HepG2 (cell line): ENCODE measurements around the gene MDH1. TPM values are rescaled to one million over a fixed set of nuclear protein-coding genes. Genes with fewer than 3 reads are reported as not detected.
A peak's percentile ranks its signal among the peaks of the same experiment; 100 is the strongest.

Source experiments
- ARID3A ChIP-seq: IDR thresholded peaks from 2 replicates; pipeline ENCODE4 v1.6.1; 2012; ENCODE audit warnings: low read depth, low read length, improper control_type of control experiment
- ATF4 ChIP-seq, 2 experiments: fragments of 450-650 bp in 1 of 2; sonication (generic) in 1 of 2; formaldehyde crosslinking; IDR thresholded peaks; 2 replicates each; pipeline versions ENCODE4 v1.5.0 to v1.8.0; 2020 to 2022; ENCODE audit warnings: mild to moderate bottlenecking in 1 of 2, missing genetic modification reagents in 1 of 2
- ATF7 ChIP-seq, 2 experiments: fragments of 450-650 bp in 1 of 2; sonication (generic) in 1 of 2; formaldehyde crosslinking in 1 of 2; IDR thresholded peaks; 2 replicates each; pipeline versions ENCODE4 v1.4.0 to v1.6.1; 2016 to 2020; ENCODE audit warnings: antibody characterized with exemption in 1 of 2, mild to moderate bottlenecking in 1 of 2, missing genetic modification reagents in 1 of 2
- BCL3 ChIP-seq: sonication (generic); formaldehyde crosslinking; IDR thresholded peaks from 2 replicates; pipeline ENCODE4 v1.5.1; 2020; ENCODE audit warnings: mild to moderate bottlenecking, missing genetic modification reagents, moderate library complexity
- FOXA1 ChIP-seq, 2 experiments: fragments of 450-650 bp in 1 of 2; sonication (generic) in 1 of 2; formaldehyde crosslinking in 1 of 2; IDR thresholded peaks; 2 replicates each; pipeline versions ENCODE4 v1.4.0 to v1.6.1; 2016 to 2020; ENCODE audit warnings: missing genetic modification reagents in 1 of 2
- FOXA3 ChIP-seq: IDR thresholded peaks from 2 replicates; pipeline ENCODE4 v1.6.1; 2016; ENCODE audit warnings: missing genetic modification reagents, missing compliant biosample characterization
- FOXP1 ChIP-seq, 2 experiments: fragments of 450-650 bp in 1 of 2; IDR thresholded peaks; 2 replicates each; pipeline ENCODE4 v1.6.1; 2017 to 2018; ENCODE audit warnings: antibody characterized with exemption in 1 of 2
- GATAD2A ChIP-seq: IDR thresholded peaks from 2 replicates; pipeline ENCODE4 v1.6.1; 2016
- IRF2 ChIP-seq: IDR thresholded peaks from 2 replicates; pipeline ENCODE4 v1.6.1; 2018; ENCODE audit warnings: missing genetic modification reagents, missing compliant biosample characterization
- LCORL ChIP-seq, 2 experiments: fragments of 450-650 bp in 1 of 2; sonication (generic) in 1 of 2; formaldehyde crosslinking in 1 of 2; IDR thresholded peaks; 2 replicates each; pipeline versions ENCODE4 v1.5.0 to v1.6.1; 2017 to 2020; ENCODE audit warnings: antibody characterized with exemption in 1 of 2, missing genetic modification reagents in 1 of 2
- MAFF ChIP-seq: IDR thresholded peaks from 2 replicates; pipeline ENCODE4 v1.6.1; 2011; ENCODE audit warnings: low read depth, low read length, improper control_type of control experiment
- MIER2 ChIP-seq: IDR thresholded peaks from 2 replicates; pipeline ENCODE4 v1.6.1; 2016; ENCODE audit warnings: missing biosample characterization, missing genetic modification reagents
- RNF2 ChIP-seq: fragments of 450-650 bp; conservative IDR thresholded peaks from 2 replicates; pipeline ENCODE4 v1.6.1; 2016; ENCODE audit warnings: low read depth
- SOX6 ChIP-seq, 2 experiments: fragments of 450-650 bp in 1 of 2; sonication (generic) in 1 of 2; formaldehyde crosslinking in 1 of 2; IDR thresholded peaks; 2 replicates each; pipeline versions ENCODE4 v1.4.0 to v1.6.1; 2017 to 2020; ENCODE audit warnings: antibody characterized with exemption in 1 of 2, mild to moderate bottlenecking in 1 of 2, missing genetic modification reagents in 1 of 2
- STAT5B ChIP-seq: sonication (generic); formaldehyde crosslinking; IDR thresholded peaks from 2 replicates; pipeline ENCODE4 v1.4.0; 2020; ENCODE audit warnings: missing genetic modification reagents
- TARDBP ChIP-seq: sonication (generic); formaldehyde crosslinking; IDR thresholded peaks from 2 replicates; pipeline ENCODE4 v1.8.0; 2022; ENCODE audit warnings: mild to moderate bottlenecking, missing genetic modification reagents
- TEAD3 ChIP-seq: optimal IDR thresholded peaks from 2 replicates; pipeline ENCODE3; 2016; ENCODE audit warnings: borderline replicate concordance
- ZNF101 ChIP-seq: sonication (generic); formaldehyde crosslinking; IDR thresholded peaks from 2 replicates; pipeline ENCODE4 v1.4.0; 2020; ENCODE audit warnings: mild to moderate bottlenecking, low read depth, missing genetic modification reagents, borderline replicate concordance
- ZNF207 ChIP-seq: fragments of 450-650 bp; IDR thresholded peaks from 2 replicates; pipeline ENCODE4 v1.6.1; 2016; ENCODE audit warnings: antibody characterized with exemption, borderline replicate concordance
- ZNF280B ChIP-seq: sonication (generic); formaldehyde crosslinking; IDR thresholded peaks from 2 replicates; pipeline ENCODE4 v1.5.0; 2020; ENCODE audit warnings: missing genetic modification reagents, mild to moderate bottlenecking, borderline replicate concordance
- ZNF629 ChIP-seq: sonication (generic); formaldehyde crosslinking; conservative IDR thresholded peaks from 2 replicates; pipeline ENCODE4 v1.5.0; 2020; ENCODE audit warnings: missing genetic modification reagents
- ZXDC ChIP-seq: sonication (generic); formaldehyde crosslinking; IDR thresholded peaks from 2 replicates; pipeline ENCODE4 v1.5.0; 2020; ENCODE audit warnings: mild to moderate bottlenecking, missing genetic modification reagents
- polyA plus RNA-seq, 8 experiments: library from polyadenylated mRNA; depleted of rRNA in 3 of 8; stranded (reverse) in 7 of 8; unstranded in 1 of 8; fragments of >200 nt; fragmentation: Illumina TruSeq in 4 of 8; extraction: Trizol in 4 of 8; gene quantifications; 2 replicates each; pipeline versions ENCODE4 v1.2.1 to v1.2.3, GENCODE V29; 2011 to 2016; ENCODE audit warnings: low read depth in 4 of 8, missing spikeins in 1 of 8, mixed read lengths in 1 of 8; ENCODE audit not compliant: insufficient read depth in 1 of 8
- total RNA-seq, 5 experiments: library from RNA; depleted of rRNA; stranded (reverse); fragments of >200 nt; fragmentation: Illumina TruSeq; extraction: Trizol; gene quantifications; 2 replicates each; pipeline ENCODE4 v1.2.3, GENCODE V29; 2016; ENCODE audit warnings: low read depth in 1 of 5

Gene MDH1
- total and polyA plus RNA-seq, 2 of the 13 experiments (the other 11 are each of a cell fraction or from before 2014, with no cell fraction given) = 293 to 415 TPM

GRCh38 chr2:63596401-63596883 lies 7.7 kb downstream of the MDH1 start (continued):
- TF ChIP-seq ARID3A (peak; percentile 84), FOXA1 (IDR thresholded peaks at IDR 0.05) (no peak), FOXA1 (CRISPR knock-in tag; IDR thresholded peaks at IDR 0.05) (peak; percentile 70), IRF2 (CRISPR knock-in tag) (0 out of 2 replicates have a peak, but pooled peaks have one; percentile 53), SOX6 (IDR thresholded peaks at IDR 0.05) (no peak), SOX6 (CRISPR knock-in tag; IDR thresholded peaks at IDR 0.05) (peak; percentile 63; the same call in 1 of the 2 replicates), FOXP1 (IDR thresholded peaks at IDR 0.05) (no peak), FOXP1 (CRISPR knock-in tag; IDR thresholded peaks at IDR 0.05) (peak; percentile 48; the same call in 1 of the 2 replicates), ATF7 (IDR thresholded peaks at IDR 0.05) (peak; percentile 45), ATF7 (CRISPR knock-in tag; IDR thresholded peaks at IDR 0.05) (no peak), MIER2 (no peak), ATF4 (CRISPR knock-in tag; IDR thresholded peaks at IDR 0.05) (peak in 1 of 2 experiments; percentile 77; a peak in 1 of 4 replicates), LCORL (IDR thresholded peaks at IDR 0.05) (no peak), LCORL (CRISPR knock-in tag; IDR thresholded peaks at IDR 0.05) (peak; percentile 48; the same call in 1 of the 2 replicates), ZXDC (CRISPR knock-in tag) (no peak), MAFF (0 out of 2 replicates have a peak, but pooled peaks have one; percentile 26), ZNF207 (no peak), STAT5B (CRISPR knock-in tag) (no peak), RNF2 (no peak), TARDBP (CRISPR knock-in tag) (0 out of 2 replicates have a peak, but pooled peaks have one; percentile 41), FOXA3 (CRISPR knock-in tag) (peak; percentile 53), ZNF629 (CRISPR knock-in tag) (peak; percentile 66), BCL3 (CRISPR knock-in tag) (no peak), GATAD2A (CRISPR knock-in tag) (peak; percentile 65), ZNF101 (CRISPR knock-in tag) (no peak), TEAD3 (CRISPR knock-in tag) (no peak), ZNF280B (CRISPR knock-in tag) (no peak)
